ENCODE data around the gene CINP.

Gene CINP

DNA sequence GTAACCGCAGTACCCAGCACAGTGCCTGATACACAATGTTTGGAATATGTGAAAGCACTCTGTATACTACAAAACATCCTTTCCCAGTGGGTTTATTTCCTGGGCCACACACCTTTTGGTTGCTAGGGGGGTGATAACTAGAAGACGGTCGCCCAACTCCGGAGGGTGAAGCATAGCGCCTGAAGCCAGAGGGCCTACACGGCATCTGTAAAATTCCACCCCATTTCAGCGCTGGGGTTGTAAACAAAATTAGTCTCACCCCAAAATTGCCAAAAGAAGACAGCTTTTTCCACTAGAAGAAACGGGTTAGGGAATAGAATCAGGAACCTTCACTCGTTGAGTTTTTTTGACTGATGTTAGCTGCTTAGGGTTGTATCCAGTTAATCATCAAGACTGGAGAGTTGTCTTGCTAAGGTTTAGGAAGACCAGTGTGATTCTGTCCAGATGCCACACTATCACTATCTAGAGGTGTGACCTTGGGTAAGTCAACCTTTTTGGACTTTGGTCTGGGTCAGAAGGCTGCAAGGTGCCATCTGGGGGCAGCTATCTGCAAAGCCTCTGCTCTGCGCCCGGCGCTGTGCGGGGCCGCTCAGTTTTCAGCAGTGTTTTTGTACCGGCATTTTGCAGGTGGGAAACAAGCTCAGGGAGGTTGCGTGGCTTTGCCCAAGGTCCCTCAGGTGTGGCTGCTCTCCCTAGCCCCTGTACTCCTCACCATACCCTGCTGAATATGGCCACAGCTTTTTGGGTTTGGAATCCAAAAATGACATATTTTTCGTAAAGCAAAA, 41.8 kb downstream of the CINP start:
- Mint-ChIP-seq H3K27me3 (no peaks in the 10 kb centered on the region), H3K27ac (peak overlapping the region; percentile 95), H3K36me3 (no peaks in the 10 kb centered on the region), H3K4me3 (peak overlapping the region; percentile 87), H3K9me3 (no peaks in the 10 kb centered on the region), H3K4me1 (peaks cover 22% of the 10 kb centered on the region)
- ATAC-seq (ENCODE audit: low read depth) (no peak), DNase-seq (ENCODE audit: low spot score in 2 of 2) (no peak)

DNA sequence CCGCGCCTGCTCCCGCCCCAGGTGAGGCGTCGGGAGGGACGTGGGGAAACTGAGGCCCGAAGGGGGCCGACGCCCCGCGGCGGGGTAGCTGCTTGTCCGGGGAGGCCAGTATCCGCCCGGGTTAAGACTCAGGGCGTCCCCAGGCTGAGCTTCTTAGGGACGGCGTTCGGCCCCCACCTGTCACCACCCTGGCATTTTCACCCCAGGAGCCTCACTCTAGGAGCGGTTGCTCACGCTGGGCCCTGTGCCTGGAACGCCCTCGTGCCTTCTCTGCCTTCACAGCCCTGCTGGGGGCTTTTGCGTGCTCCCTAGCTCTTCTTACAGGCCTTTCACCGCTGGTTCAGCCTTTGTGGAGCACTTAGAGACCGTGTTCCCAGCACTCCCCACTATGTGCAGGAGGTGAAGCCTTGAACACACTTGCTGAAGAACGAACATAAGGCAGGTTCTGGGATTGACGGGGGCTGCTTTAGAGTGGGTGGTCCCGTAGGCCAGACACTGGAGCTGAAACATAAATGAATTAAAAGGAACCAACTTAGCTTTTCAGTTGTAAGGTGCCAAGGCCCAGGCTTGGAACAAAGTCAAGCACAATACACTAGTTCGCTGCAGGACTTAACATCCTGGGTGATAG, 42.5 kb downstream of the CINP start:
- Mint-ChIP-seq H3K9me3 (no peaks in the 10 kb centered on the region), H3K27ac (peak overlapping the region; percentile 95), H3K36me3 (no peaks in the 10 kb centered on the region), H3K4me3 (peak overlapping the region; percentile 87), H3K4me1 (peaks cover 22% of the 10 kb centered on the region), H3K27me3 (no peaks in the 10 kb centered on the region)
- DNase-seq (ENCODE audit: low spot score in 2 of 2) (peak; percentile 39 to 60), ATAC-seq (ENCODE audit: low read depth) (peak; percentile 33)

DNA sequence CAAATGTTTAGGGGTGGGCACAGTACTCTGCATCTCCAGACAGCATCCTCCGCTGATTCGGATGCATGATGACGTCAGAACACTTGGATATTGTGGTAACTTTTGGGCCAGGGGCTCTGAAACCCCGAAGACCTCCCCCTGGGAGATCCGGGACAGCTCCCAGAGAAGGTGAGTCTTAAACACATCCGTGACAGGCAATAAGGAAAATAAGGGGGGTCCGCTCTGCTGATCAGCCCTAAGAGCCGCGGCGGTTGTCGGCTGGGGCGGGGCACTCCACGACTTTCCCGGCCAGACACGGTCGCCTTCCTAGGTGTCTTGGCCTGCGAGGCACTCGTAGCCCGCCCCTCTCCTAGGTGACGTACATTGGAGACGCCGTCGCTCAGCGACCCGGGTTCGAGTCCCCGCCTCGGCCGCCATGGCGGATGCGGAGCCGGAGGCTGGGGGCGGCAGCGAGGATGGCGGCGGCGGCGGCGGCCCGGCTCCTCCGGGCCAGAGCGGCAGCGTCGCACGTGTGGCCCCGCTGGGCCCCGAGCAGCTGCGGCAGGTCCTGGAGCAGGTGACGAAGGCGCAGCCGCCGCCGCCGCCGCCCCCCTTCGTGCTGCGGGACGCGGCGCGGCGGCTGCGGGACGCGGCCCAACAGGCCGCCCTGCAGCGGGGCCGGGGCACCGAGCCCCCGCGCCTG, 43.2 kb downstream of the CINP start, which contains the start of gene ZNF839:
TSS of gene ZNF839 (plus strand) at position 396 of the 682 bp plus-strand sequence. CDS start at position 416, 20 bp downstream.
- H3K4me3 Mint-ChIP-seq, result peak within 1 kb of the TSS; percentile 95
- H3K9me3 Mint-ChIP-seq, result no peaks in the 10 kb centered on the region
- peaks cover 29% of the 10 kb centered on the region for H3K4me1 Mint-ChIP-seq
- peak within 1 kb of the TSS; percentile 95 for H3K27ac Mint-ChIP-seq
- peak; percentile 72 for ATAC-seq (ENCODE audit: low read depth)
- no peaks in the 10 kb centered on the region for H3K36me3 Mint-ChIP-seq
- peak; percentile 94 to 99 for DNase-seq (ENCODE audit: low spot score in 2 of 2)
- H3K27me3 Mint-ChIP-seq, result no peaks in the 10 kb centered on the region

DNA sequence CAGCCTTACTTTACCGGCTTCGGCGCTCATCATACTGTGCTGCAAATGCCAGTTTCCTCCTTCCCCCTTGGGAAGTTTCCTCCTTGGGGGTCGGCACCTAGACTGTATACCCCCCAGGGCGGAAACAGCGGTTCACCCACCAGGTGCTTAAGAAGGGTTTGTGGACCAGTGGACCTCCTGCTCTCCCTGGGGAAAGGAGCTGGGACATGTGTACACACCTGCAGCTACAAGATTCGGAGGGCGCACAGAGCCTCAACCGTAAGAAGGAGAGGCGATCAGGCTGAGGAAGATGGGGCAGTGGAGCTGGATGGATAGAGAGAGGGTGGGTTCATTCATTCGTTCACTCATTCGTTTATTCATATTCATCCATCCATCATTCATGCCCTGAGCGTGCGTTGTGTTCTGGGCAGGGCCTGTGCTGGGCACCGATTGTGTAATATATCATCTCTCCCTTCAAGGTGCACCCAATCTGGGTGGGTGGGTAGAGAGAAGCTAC, 43.9 kb downstream of the CINP start:
- H3K9me3 Mint-ChIP-seq, result no peaks in the 10 kb centered on the region
- peak overlapping the region; percentile 95 for H3K4me3 Mint-ChIP-seq
- H3K27ac Mint-ChIP-seq, result peak overlapping the region; percentile 95
- DNase-seq (ENCODE audit: low spot score in 2 of 2), result no peak
- H3K36me3 Mint-ChIP-seq, result no peaks in the 10 kb centered on the region
- H3K27me3 Mint-ChIP-seq, result no peaks in the 10 kb centered on the region
- H3K4me1 Mint-ChIP-seq, result peaks cover 31% of the 10 kb centered on the region
- ATAC-seq (ENCODE audit: low read depth), result no peak

GRCh38 chr14:102317564-102318248, 45.0 kb downstream of the CINP start:
- H3K4me1 Mint-ChIP-seq, result peaks cover 29% of the 10 kb centered on the region
- H3K27ac Mint-ChIP-seq, result peak overlapping the region; percentile 100
- H3K4me3 Mint-ChIP-seq, result peak overlapping the region; percentile 95
- H3K27me3 Mint-ChIP-seq, result no peaks in the 10 kb centered on the region
- no peaks in the 10 kb centered on the region for H3K36me3 Mint-ChIP-seq
- no peak for ATAC-seq (ENCODE audit: low read depth)
- DNase-seq (ENCODE audit: low spot score in 2 of 2), result no peak
- H3K9me3 Mint-ChIP-seq, result no peaks in the 10 kb centered on the region

- DNase-seq (ENCODE audit: low spot score in 2 of 2) (peak; percentile 99 to 100), ATAC-seq (ENCODE audit: low read depth) (peak; percentile 61)
- Mint-ChIP-seq H3K4me1 (peaks cover 29% of the 10 kb centered on the region), H3K27ac (peak overlapping the region; percentile 100), H3K4me3 (peak overlapping the region; percentile 95), H3K9me3 (no peaks in the 10 kb centered on the region), H3K36me3 (no peaks in the 10 kb centered on the region), H3K27me3 (no peaks in the 10 kb centered on the region)
Observed at GRCh38 chr14:102316743-102317563, 45.7 kb downstream of the CINP start.

GRCh38 chr14:102316338-102316742, 46.4 kb downstream of the CINP start:
- no peaks in the 10 kb centered on the region for H3K9me3 Mint-ChIP-seq
- H3K27me3 Mint-ChIP-seq, result no peaks in the 10 kb centered on the region
- H3K27ac Mint-ChIP-seq, result peak overlapping the region; percentile 100
- DNase-seq (ENCODE audit: low spot score in 2 of 2), result no peak
- peaks cover 26% of the 10 kb centered on the region for H3K4me1 Mint-ChIP-seq
- H3K4me3 Mint-ChIP-seq, result peak overlapping the region; percentile 95
- H3K36me3 Mint-ChIP-seq, result no peaks in the 10 kb centered on the region
- no peak for ATAC-seq (ENCODE audit: low read depth)

GRCh38 chr14:102315121-102315520, 47.6 kb downstream of the CINP start:
- DNase-seq (ENCODE audit: low spot score in 2 of 2) (no peak), ATAC-seq (ENCODE audit: low read depth) (no peak)
- Mint-ChIP-seq H3K27me3 (no peaks in the 10 kb centered on the region), H3K4me3 (peak overlapping the region; percentile 93), H3K27ac (no peak overlapping the region), H3K4me1 (peaks cover 23% of the 10 kb centered on the region), H3K36me3 (no peaks in the 10 kb centered on the region), H3K9me3 (no peaks in the 10 kb centered on the region)

- Mint-ChIP-seq H3K9me3 (no peaks in the 10 kb centered on the region), H3K27ac (peak overlapping the region; percentile 12), H3K4me1 (peaks cover 23% of the 10 kb centered on the region), H3K27me3 (no peaks in the 10 kb centered on the region), H3K36me3 (no peaks in the 10 kb centered on the region), H3K4me3 (peak overlapping the region; percentile 93)
- ATAC-seq (ENCODE audit: low read depth), result peak; percentile 65
- peak; percentile 81 to 87 for DNase-seq (ENCODE audit: low spot score in 2 of 2)
Observed at GRCh38 chr14:102314242-102315011, 48.3 kb downstream of the CINP start.

DNA sequence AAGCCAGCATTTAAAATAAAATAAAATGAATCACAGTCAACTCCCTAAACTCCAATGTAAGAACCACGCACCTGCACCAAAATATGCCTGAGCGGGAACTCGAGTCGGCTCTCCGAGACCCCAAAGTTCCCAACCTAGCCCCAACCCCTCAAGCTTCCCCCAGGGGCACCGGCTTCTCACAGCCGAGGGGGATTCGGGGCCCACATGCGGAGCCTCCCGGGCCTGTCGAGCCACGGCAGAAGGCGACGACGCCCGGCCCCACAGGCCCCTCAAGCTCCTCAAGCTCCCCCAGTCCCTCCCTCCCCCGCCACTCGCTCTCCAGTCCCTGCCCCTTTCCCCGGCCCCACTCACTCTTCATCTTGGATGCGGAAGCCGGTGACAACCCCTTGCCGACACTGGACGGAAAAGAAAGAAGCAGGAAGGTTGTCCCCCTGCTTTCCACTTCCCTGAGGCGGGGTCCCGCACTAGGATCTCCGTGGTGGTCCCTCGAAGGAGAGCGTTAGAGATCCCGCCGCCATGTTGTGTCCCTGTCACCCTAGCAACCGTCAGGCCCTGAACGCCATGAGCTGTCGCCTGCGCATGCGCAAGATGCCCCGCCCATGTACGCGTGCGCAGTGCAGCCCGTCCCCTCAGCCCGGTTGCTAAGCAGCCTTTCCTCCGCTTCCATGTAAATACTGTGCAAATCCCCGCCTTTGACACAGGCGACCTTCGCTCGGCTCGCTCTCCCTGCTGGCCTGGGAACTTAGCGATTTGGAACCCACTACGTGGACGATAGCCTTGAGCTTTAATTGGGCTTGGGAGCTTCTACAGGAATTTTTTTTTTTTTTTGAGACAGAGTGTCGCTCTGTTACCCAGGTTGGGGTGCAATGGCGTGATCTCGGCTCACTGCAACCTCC, 57.8 kb downstream of the CINP start, which contains the start of gene MOK:
TSS of gene MOK (minus strand) at position 554 of the 896 bp plus-strand sequence. CDS start at position 358, 196 bp downstream.
- DNase-seq (ENCODE audit: low spot score in 2 of 2) (peak; percentile 98), ATAC-seq (ENCODE audit: low read depth) (peak; percentile 96)
- Mint-ChIP-seq H3K36me3 (no peaks in the 10 kb centered on the region), H3K4me3 (peak within 1 kb of the TSS; percentile 96), H3K4me1 (peaks cover 7% of the 10 kb centered on the region), H3K27ac (peak within 1 kb of the TSS; percentile 98), H3K9me3 (no peaks in the 10 kb centered on the region), H3K27me3 (no peaks in the 10 kb centered on the region)

- Mint-ChIP-seq H3K36me3 (no peaks in the 10 kb centered on the region), H3K9me3 (no peaks in the 10 kb centered on the region), H3K4me1 (peaks cover 7% of the 10 kb centered on the region), H3K4me3 (peak overlapping the region; percentile 57), H3K27me3 (no peaks in the 10 kb centered on the region), H3K27ac (no peak overlapping the region)
- DNase-seq (ENCODE audit: low spot score in 2 of 2), result no peak
- ATAC-seq (ENCODE audit: low read depth), result no peak
Observed at GRCh38 chr14:102303664-102304063, 59.0 kb downstream of the CINP start.
